GM12878 (cell line): Measurements from ENCODE around the gene DCBLD1. TPM values are rescaled to one million over a fixed set of nuclear protein-coding genes. Genes with fewer than 3 reads are reported as not detected.

Experiments used
- ATAC-seq: fragments of 200-7000 bp; cut with Tn5 transposase; 3 replicates; pipeline ENCODE4 v1.9.1; 2020; ENCODE audit warnings: mild to moderate bottlenecking, moderate library complexity
- BruUV-seq: library from RNA; stranded (reverse); fragments of 400-500 nt; replicated peaks from 2 replicates; lab custom pipeline; 2021; lab: Mats Ljungman, UMichigan
- CTCF ChIA-PET: fragments of 300-600 bp; sonication (Branson Sonifier 250); formaldehyde crosslinking; extraction: SDS; loops from one replicate; lab custom pipeline; 2021; ENCODE audit warnings: inconsistent platforms; lab: Yijun Ruan, JAX
- POLR2A ChIA-PET: fragments of 350-600 bp; formaldehyde crosslinking; extraction: SDS; loops from one replicate; lab custom pipeline; 2021; ENCODE audit warnings: inconsistent platforms; lab: Charles Lee
- RAD21 ChIA-PET: fragments of 300-600 bp; sonication (Branson Sonifier 250); formaldehyde crosslinking; loops from one replicate; lab custom pipeline; 2023; ENCODE audit warnings: antibody characterized with exemption; ENCODE audit not compliant: unreplicated experiment; lab: Charles Lee
- SMC1A ChIA-PET: fragments of 300-600 bp; sonication (Branson Sonifier 250); formaldehyde crosslinking; loops from one replicate; lab custom pipeline; 2023; ENCODE audit not compliant: unreplicated experiment, uncharacterized antibody; lab: Charles Lee
- DNase-seq: peaks from one replicate; pipeline ENCODE4 v3.0.0-alpha.2; 2011; ENCODE audit warnings: low read depth, low spot score
- FAIRE-seq: peaks from 3 replicates; lab custom pipeline; 2011; peaks lifted over from hg19 to GRCh38; lab: Jason Lieb, UNC
- H2AFZ ChIP-seq: 2 replicates; pipeline ENCODE4 v1.6.0; 2011; ENCODE audit warnings: low read depth, low read length, control low read depth; ENCODE audit not compliant: control insufficient read depth
- H3K27ac ChIP-seq: 2 replicates; pipeline ENCODE4 v1.5.1; 2011; ENCODE audit warnings: control low read depth; ENCODE audit not compliant: control insufficient read depth, insufficient read depth
- H3K27me3 ChIP-seq, 2 experiments: replicated peaks in 1 of 2; 2 replicates each; pipeline versions ENCODE4 v1.6.0 to v1.6.1; 2011; ENCODE audit warnings: low read length in 1 of 2; ENCODE audit not compliant: control insufficient read depth in 2 of 2, insufficient read depth in 2 of 2
- H3K36me3 ChIP-seq, 2 experiments: 2 replicates each; pipeline ENCODE4 v1.5.1; 2011; ENCODE audit warnings: low read length in 1 of 2; ENCODE audit not compliant: control insufficient read depth in 2 of 2, insufficient read depth in 2 of 2
- H3K4me1 ChIP-seq: 2 replicates; pipeline ENCODE4 v1.6.1; 2011; ENCODE audit warnings: mild to moderate bottlenecking, low read length, moderate library complexity, mixed read lengths; ENCODE audit not compliant: control insufficient read depth, insufficient read depth
- H3K4me2 ChIP-seq: 2 replicates; pipeline ENCODE4 v1.6.0; 2011; ENCODE audit warnings: control low read depth; ENCODE audit not compliant: control insufficient read depth, insufficient read depth
- H3K4me3 ChIP-seq: fragments of 200-600 bp; sonication (generic); 2 replicates; pipeline ENCODE4 v1.5.1; 2016
- H3K79me2 ChIP-seq: 2 replicates; pipeline ENCODE4 v1.6.0; 2011; ENCODE audit warnings: low read length; ENCODE audit not compliant: control insufficient read depth, insufficient read depth
- H3K9ac ChIP-seq: 2 replicates; pipeline ENCODE4 v1.8.0; 2011; ENCODE audit warnings: low read length, control low read depth, mixed read lengths; ENCODE audit not compliant: control insufficient read depth, insufficient read depth
- H3K9me3 ChIP-seq: replicated peaks from 3 replicates; pipeline ENCODE4 v1.5.1; 2011; ENCODE audit warnings: mild to moderate bottlenecking, low read length; ENCODE audit not compliant: control insufficient read depth, insufficient read depth
- H4K20me1 ChIP-seq: 2 replicates; pipeline ENCODE4 v1.6.0; 2011; ENCODE audit not compliant: control insufficient read depth, insufficient read depth
- ATF2 ChIP-seq: IDR thresholded peaks from 2 replicates; pipeline ENCODE4 v1.6.1; 2012; ENCODE audit warnings: low read length, inconsistent platforms
- CBX3 ChIP-seq: fragments of 200-600 bp; sonication (generic); IDR thresholded peaks from 2 replicates; pipeline ENCODE4 v1.6.1; 2016; ENCODE audit warnings: low read depth, borderline replicate concordance
- GABPA ChIP-seq: IDR thresholded peaks from 2 replicates; pipeline ENCODE4 v1.6.1; 2014; ENCODE audit warnings: antibody characterized with exemption, low read depth, mild to moderate bottlenecking, inconsistent platforms
- IRF5 ChIP-seq: fragments of 450-650 bp; IDR thresholded peaks from 2 replicates; pipeline ENCODE4 v1.6.1; 2017; ENCODE audit warnings: borderline replicate concordance
- KLF5 ChIP-seq: fragments of 450-650 bp; IDR thresholded peaks from 2 replicates; pipeline ENCODE4 v1.6.1; 2014; ENCODE audit warnings: mild to moderate bottlenecking; ENCODE audit not compliant: partially characterized antibody
- MTA2 ChIP-seq: fragments of 450-650 bp; IDR thresholded peaks from 2 replicates; pipeline ENCODE4 v1.6.1; 2016; ENCODE audit warnings: low read depth, mild to moderate bottlenecking, moderate library complexity
- NFIC ChIP-seq: IDR thresholded peaks from 2 replicates; pipeline ENCODE4 v1.6.1; 2012; ENCODE audit warnings: low read depth, mild to moderate bottlenecking, inconsistent platforms, low read length, moderate library complexity
- POLR2AphosphoS5 ChIP-seq: IDR thresholded peaks from 2 replicates; pipeline ENCODE4 v1.6.1; 2011; ENCODE audit warnings: mild to moderate bottlenecking, low read length, inconsistent platforms
- RUNX3 ChIP-seq: IDR thresholded peaks from 2 replicates; pipeline ENCODE4 v1.6.1; 2012; ENCODE audit warnings: low read length, inconsistent platforms
- SREBF2 ChIP-seq: IDR thresholded peaks from 2 replicates; pipeline ENCODE4 v1.6.1; 2012; ENCODE audit warnings: mild to moderate bottlenecking, low read length
- ZNF217 ChIP-seq: fragments of 450-650 bp; IDR thresholded peaks from 2 replicates; pipeline ENCODE4 v1.6.1; 2017; ENCODE audit warnings: antibody characterized with exemption, mild to moderate bottlenecking
- ZNF622 ChIP-seq: fragments of 450-650 bp; IDR thresholded peaks from 2 replicates; pipeline ENCODE4 v1.6.1; 2017; ENCODE audit warnings: mild to moderate bottlenecking, inconsistent platforms
- WGBS: methylation state at CpG from one replicate; pipeline ENCODE4 v1.1.6; 2016; ENCODE audit warnings: low lambda C conversion rate; ENCODE audit not compliant: insufficient replicate concordance, insufficient coverage; ENCODE audit errors: missing lambda C conversion rate; 5-methylcytosine and 5-hydroxymethylcytosine counted together
- in situ Hi-C: fragments of 300-500 bp; cut with MboI; formaldehyde crosslinking; loops from 9 replicates; pipeline ENCODE4 v1.14.3; 2018; ENCODE audit warnings: mixed read lengths
- intact Hi-C: fragments of 100-400 bp; cut with micrococcal nuclease; formaldehyde crosslinking; loops from one replicate; pipeline ENCODE4 v1.14.2; 2022; ENCODE audit not compliant: unreplicated experiment
- polyA plus RNA-seq, 11 experiments: library from polyadenylated mRNA; depleted of rRNA in 4 of 11; unstranded in 6 of 11; stranded (reverse) in 5 of 11; fragments of >200 nt; fragmentation: Nextera tagmentation in 4 of 11; fragmentation: Illumina TruSeq in 1 of 11; extraction: Ambion mirVana in 4 of 11; extraction: Trizol in 1 of 11; gene quantifications; 1 replicate in 1 of 11; 2 replicates in 10 of 11; pipeline versions ENCODE4 v1.2.1 to v1.2.3, GENCODE V29; 2011 to 2016; ENCODE audit warnings: inconsistent platforms in 2 of 11, missing spikeins in 2 of 11, low read depth in 1 of 11
- total RNA-seq, 4 experiments: library from RNA; depleted of rRNA in 3 of 4; stranded (reverse); fragments of >200 nt in 3 of 4; fragmentation: Illumina TruSeq in 1 of 4; extraction: Trizol in 1 of 4; gene quantifications; 2 replicates each; pipeline versions ENCODE4 v1.2.1 to v1.2.3, GENCODE V29; 2013 to 2021

The DCBLD1 gene
- total and polyA plus RNA-seq, 10 of the 15 experiments (the other 5 are each of a cell fraction or from before 2014, with no cell fraction given): 0.92 to 9.2 (median 8.3) TPM

GRCh38 chr6:117496383-117496990 is 14.0 kb downstream of the DCBLD1 start:
- ChIA-PET CTCF (interaction anchor here (0.9 to 3.6 kb wide), 9 partner anchors 11 to 150 kb away, joined by 3 to 12 read pairs (median 4); partner anchors contain the start of gene DCBLD1), RAD21 (interaction anchor here (0.8 to 2.8 kb wide), 3 partner anchors 11 to 106 kb away, joined by 4 to 23 read pairs (median 5); partner anchors contain the start of genes DCBLD1 and GOPC), POLR2A (interaction anchor here (1.1 to 1.7 kb wide), 3 partner anchors 12 to 106 kb away, joined by 3 to 9 read pairs (median 7); partner anchors contain the start of gene GOPC), SMC1A (interaction anchor here (0.8 to 6.9 kb wide), 10 partner anchors 8 to 54 kb away, joined by 3 to 76 read pairs (median 4); no protein-coding TSS in a partner anchor)
- Histone ChIP-seq H3K9ac (no peak overlapping the region), H3K27me3 (no peaks in the 10 kb centered on the region), H3K4me2 (0 out of 2 replicates have a peak overlapping the region, but pooled peaks have one; percentile 8), H3K4me1 (peaks cover 10% of the 10 kb centered on the region), H3K79me2 (no peaks in the 10 kb centered on the region; the same call in 1 of the 2 replicates), H3K27ac (no peak overlapping the region), H3K4me3 (no peak overlapping the region), H3K36me3 (no peaks in the 10 kb centered on the region), H3K9me3 (no peaks in the 10 kb centered on the region; the same call in 2 of the 3 replicates), H4K20me1 (no peaks in the 10 kb centered on the region), H2AFZ (peak overlapping the region; percentile 21; the same call in 1 of the 2 replicates)
- DNase-seq (no peak), FAIRE-seq (no peak), ATAC-seq (peak; percentile 64)
- intact Hi-C loops: no loop called here
- no TSS peak for BruUV-seq
- TF ChIP-seq GABPA (no peak), MTA2 (no peak), KLF5 (no peak), NFIC (0 out of 2 replicates have a peak, but pooled peaks have one; percentile 30), IRF5 (no peak), ZNF622 (no peak), RUNX3 (peak; percentile 15; the same call in 1 of the 2 replicates), SREBF2 (no peak), CBX3 (no peak), POLR2AphosphoS5 (no peak), ZNF217 (no peak), ATF2 (peak; percentile 42; the same call in 1 of the 2 replicates)
- 100% methylated on average over 1 of the region's 1 CpG for WGBS
- in situ Hi-C loops: no loop called here
